Right lobe of liver (tissue), 6 donors: ENCODE results near the gene DTNB. TPM values are rescaled to one million over a fixed set of nuclear protein-coding genes. Genes with fewer than 3 reads are reported as not detected.
"Not testable (repeated sequence)": the region's sequence is repeated elsewhere in the genome, so short reads cannot be mapped to it uniquely, and the experiment has no call there.

Experiments used
- ATAC-seq, 4 donors: fragments of 200-7000 bp; cut with Tn5 transposase; one replicate each; pipeline ENCODE4 v1.9.1; 2020; ENCODE audit warnings: mild to moderate bottlenecking in 4 of 4, moderate library complexity in 4 of 4
- DNase-seq, 3 donors: peaks; one replicate each; pipeline ENCODE4 v3.0.0-alpha.2; 2020
- H3K27ac ChIP-seq, 3 donors: fragments of 200-600 bp; one replicate each; pipeline ENCODE4 v1.8.0; 2022
- H3K27me3 ChIP-seq, 2 donors: fragments of 200-600 bp; one replicate each; pipeline ENCODE4 v1.8.0; 2022
- H3K36me3 ChIP-seq, 4 donors: fragments of 200-600 bp; sonication (generic) in 1 of 4; one replicate each; pipeline versions ENCODE4 v1.5.1 to v1.8.0; 2017 to 2022; ENCODE audit warnings: control low read depth in 1 of 4
- H3K4me1 ChIP-seq, 4 donors: fragments of 200-600 bp; sonication (generic) in 1 of 4; one replicate each; pipeline versions ENCODE4 v1.5.1 to v1.8.0; 2017 to 2022; ENCODE audit warnings: control low read depth in 1 of 4
- H3K4me3 ChIP-seq, 3 donors: fragments of 200-600 bp; one replicate each; pipeline ENCODE4 v1.8.0; 2022
- H3K9me3 ChIP-seq, 4 donors: fragments of 200-600 bp; sonication (generic) in 1 of 4; one replicate each; pipeline versions ENCODE4 v1.5.1 to v1.8.0; 2017 to 2022; ENCODE audit warnings: control low read depth in 1 of 4
- POLR2A ChIP-seq: fragments of 450-650 bp; IDR thresholded peaks from one replicate; pipeline ENCODE4 v1.6.1; 2017; ENCODE audit warnings: antibody characterized with exemption, mild to moderate bottlenecking
- WGBS: methylation state at CpG from one replicate; pipeline ENCODE4 v1.1.6; 2018; ENCODE audit warnings: low coverage, low lambda C conversion rate; ENCODE audit not compliant: insufficient coverage; ENCODE audit errors: missing lambda C conversion rate; 5-methylcytosine and 5-hydroxymethylcytosine counted together
- intact Hi-C, 2 donors: fragments of 100-400 bp; cut with DNase I; formaldehyde crosslinking; loops; one replicate each; pipeline versions ENCODE4 v1.11.2 to v1.14.1; 2022
- total RNA-seq, 6 experiments: library from RNA; depleted of rRNA in 2 of 6; stranded (reverse); fragments of >200 nt in 2 of 6; fragmentation: NEBNext Ultra II Directional in 3 of 6; extraction: Animal tissue kit (Norgen Biotek cat#: 25700) in 3 of 6; gene quantifications; one replicate each; pipeline versions ENCODE4 v1.1.0 to v1.2.4, GENCODE V29; 2016 to 2023
- TF ChIP-seq, protein P1 (sequence below), 4 donors: fragments of 200-600 bp in 3 of 4; fragments of 450-650 bp in 1 of 4; IDR thresholded peaks; one replicate each; pipeline versions ENCODE4 v1.5.1 to v1.8.0; 2016 to 2022; ENCODE audit warnings: antibody characterized with exemption in 4 of 4, mild to moderate bottlenecking in 2 of 4
- donor health status: DM: no; HTN: yes; CAD: no.
- donor health status: DM: no; HTN: no; CAD: no.
- donor health status: DM: no; HTN: no; CAD: no.
- donor health status: DM: no; HTN: yes; CAD: no.
- donor health status: DM: no; HTN: yes; CAD: no.

Gene DTNB
- total RNA-seq, 6 experiments from 2014 or later = 7.0 to 10.3 (median 8.8) TPM

DNA sequence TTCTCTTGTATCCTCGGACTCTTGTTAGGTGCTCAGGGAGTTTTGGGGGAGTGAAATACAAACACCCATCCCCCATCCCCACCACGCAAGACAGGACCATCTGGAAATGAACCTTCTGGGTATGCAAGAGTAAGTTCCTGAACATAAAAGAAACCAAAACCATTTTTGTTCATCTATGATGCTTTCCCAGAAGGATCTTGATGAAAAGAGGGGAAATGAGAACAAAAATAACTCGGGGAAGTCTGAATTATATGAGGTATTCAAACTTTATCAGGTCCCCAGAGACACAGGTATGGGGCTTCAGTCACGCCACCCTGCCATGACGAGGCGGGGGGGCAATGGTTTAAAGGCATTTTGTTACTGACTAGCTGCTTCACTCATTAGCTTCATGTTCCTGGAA is 263.0 kb downstream of the DTNB start:
- intact Hi-C loops = no loop called here
- H3K27me3 ChIP-seq = no peaks in the 10 kb centered on the region
- ATAC-seq (no peak), DNase-seq (no peak)
- no peaks in the 10 kb centered on the region for H3K9me3 ChIP-seq
- WGBS = 82% methylated on average over 6 of the region's 6 CpGs
- no peak overlapping the region for H3K27ac ChIP-seq
- TF ChIP-seq POLR2A = no peak
- TF ChIP-seq, protein P1, sequence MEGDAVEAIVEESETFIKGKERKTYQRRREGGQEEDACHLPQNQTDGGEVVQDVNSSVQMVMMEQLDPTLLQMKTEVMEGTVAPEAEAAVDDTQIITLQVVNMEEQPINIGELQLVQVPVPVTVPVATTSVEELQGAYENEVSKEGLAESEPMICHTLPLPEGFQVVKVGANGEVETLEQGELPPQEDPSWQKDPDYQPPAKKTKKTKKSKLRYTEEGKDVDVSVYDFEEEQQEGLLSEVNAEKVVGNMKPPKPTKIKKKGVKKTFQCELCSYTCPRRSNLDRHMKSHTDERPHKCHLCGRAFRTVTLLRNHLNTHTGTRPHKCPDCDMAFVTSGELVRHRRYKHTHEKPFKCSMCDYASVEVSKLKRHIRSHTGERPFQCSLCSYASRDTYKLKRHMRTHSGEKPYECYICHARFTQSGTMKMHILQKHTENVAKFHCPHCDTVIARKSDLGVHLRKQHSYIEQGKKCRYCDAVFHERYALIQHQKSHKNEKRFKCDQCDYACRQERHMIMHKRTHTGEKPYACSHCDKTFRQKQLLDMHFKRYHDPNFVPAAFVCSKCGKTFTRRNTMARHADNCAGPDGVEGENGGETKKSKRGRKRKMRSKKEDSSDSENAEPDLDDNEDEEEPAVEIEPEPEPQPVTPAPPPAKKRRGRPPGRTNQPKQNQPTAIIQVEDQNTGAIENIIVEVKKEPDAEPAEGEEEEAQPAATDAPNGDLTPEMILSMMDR (IDR thresholded peaks at IDR 0.05) = no peak
- H3K36me3 ChIP-seq = no peaks in the 10 kb centered on the region
- no peak overlapping the region for H3K4me3 ChIP-seq
- H3K4me1 ChIP-seq = no peaks in the 10 kb centered on the region

DNA sequence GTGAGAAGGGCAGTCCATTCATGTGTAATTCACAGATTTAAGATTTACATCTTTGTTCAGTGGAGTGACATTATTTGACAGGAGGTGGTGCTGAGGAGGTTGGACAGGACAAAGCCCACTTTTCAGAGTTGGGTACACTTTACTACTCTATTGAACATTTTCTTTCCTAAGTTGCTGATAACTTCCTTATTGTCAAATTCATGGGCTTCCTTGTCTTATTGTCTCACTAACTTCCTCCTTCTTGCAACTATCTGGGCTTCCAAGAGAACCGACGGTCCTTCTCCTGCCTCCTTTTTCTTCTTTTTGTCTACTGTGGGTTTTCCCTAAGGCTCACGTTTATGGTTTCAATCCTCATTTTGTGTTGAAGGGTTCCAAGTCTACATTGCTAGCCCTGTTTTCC is 263.9 kb downstream of the DTNB start:
- H3K27me3 ChIP-seq = no peaks in the 10 kb centered on the region
- TF ChIP-seq, protein P1 (IDR thresholded peaks at IDR 0.05) = no peak
- TF ChIP-seq POLR2A = no peak
- H3K27ac ChIP-seq = no peak overlapping the region
- ATAC-seq (no peak), DNase-seq (no peak)
- H3K4me1 ChIP-seq = no peaks in the 10 kb centered on the region
- WGBS = 54% methylated on average over 3 of the region's 3 CpGs
- H3K9me3 ChIP-seq = no peaks in the 10 kb centered on the region
- intact Hi-C loops = no loop called here
- H3K36me3 ChIP-seq = no peaks in the 10 kb centered on the region
- no peak overlapping the region for H3K4me3 ChIP-seq

DNA sequence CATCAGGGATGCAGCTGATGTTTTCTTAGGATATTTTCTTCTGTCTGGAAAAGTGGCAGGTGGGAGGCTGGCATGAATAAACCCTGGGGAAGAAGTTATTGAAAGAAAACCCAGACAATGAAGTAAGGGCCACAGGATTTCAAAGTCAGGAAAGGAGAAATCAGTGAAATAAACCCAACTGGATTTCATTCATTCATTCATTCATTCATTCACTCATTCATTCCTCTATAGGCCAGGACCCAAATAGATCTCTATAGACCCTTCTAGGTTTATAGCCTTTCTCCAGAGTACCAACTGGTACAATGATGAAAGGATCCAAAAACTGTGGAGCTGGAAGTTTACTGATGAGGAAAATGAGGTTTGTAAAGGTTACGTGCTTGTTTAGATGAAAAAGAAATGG is 264.3 kb downstream of the DTNB start:
- TF ChIP-seq POLR2A = no peak
- TF ChIP-seq, protein P1 (IDR thresholded peaks at IDR 0.05) = no peak
- H3K36me3 ChIP-seq = no peaks in the 10 kb centered on the region
- intact Hi-C loops = no loop called here

DNA sequence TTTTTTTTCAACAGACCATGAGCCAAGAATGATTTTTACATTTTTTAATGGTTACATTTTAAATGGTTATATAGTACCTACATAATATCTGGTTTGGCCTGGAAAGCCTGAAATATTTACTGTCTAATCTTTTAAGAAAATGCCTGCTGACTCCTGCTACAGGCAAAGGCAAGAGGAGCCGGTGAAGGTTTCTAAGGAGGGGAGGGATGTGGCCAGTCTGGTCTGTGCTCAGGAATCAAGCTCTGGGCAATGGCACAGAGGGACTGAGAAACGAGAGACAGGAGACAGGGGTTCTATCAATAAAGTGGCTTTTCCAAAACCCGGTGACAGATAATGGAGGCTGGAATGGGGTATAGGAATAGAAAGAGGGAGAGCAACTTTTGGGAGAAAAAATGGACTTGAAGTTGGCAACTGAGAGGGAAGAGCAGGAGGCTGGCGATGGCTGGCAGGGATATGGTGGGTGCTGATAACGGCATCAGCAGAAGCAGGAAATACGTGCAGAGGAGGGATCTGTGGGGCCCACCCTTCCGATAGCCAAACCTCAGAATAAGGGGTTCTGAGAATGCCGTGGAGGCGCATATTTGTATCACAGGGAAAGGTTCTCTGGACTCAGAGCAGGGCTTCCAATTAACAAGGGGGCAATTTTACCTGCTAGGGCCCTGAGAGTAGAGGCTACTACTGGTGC is 267.6 kb downstream of the DTNB start:
- Histone ChIP-seq H3K27me3 (no peaks in the 10 kb centered on the region), H3K4me1 (no peaks in the 10 kb centered on the region), H3K36me3 (no peaks in the 10 kb centered on the region), H3K9me3 (no peaks in the 10 kb centered on the region), H3K4me3 (no peak overlapping the region), H3K27ac (no peak overlapping the region)
- intact Hi-C loops = no loop called here
- no peak for ATAC-seq
- TF ChIP-seq POLR2A = no peak
- TF ChIP-seq, protein P1 (IDR thresholded peaks at IDR 0.05) = no peak
- no peak for DNase-seq
- whole genome bisulfite sequencing = 77% methylated on average over 8 of the region's 9 CpGs

More for the DNA sequence above, 264.3 kb downstream of the DTNB start:
- no peak overlapping the region for H3K4me3 ChIP-seq
- no peak for DNase-seq
- no peak for ATAC-seq
- WGBS = 100% methylated on average over 1 of the region's 1 CpG
- H3K27me3 ChIP-seq = no peaks in the 10 kb centered on the region
- no peaks in the 10 kb centered on the region for H3K4me1 ChIP-seq
- H3K9me3 ChIP-seq = no peaks in the 10 kb centered on the region
- H3K27ac ChIP-seq = no peak overlapping the region

DNA sequence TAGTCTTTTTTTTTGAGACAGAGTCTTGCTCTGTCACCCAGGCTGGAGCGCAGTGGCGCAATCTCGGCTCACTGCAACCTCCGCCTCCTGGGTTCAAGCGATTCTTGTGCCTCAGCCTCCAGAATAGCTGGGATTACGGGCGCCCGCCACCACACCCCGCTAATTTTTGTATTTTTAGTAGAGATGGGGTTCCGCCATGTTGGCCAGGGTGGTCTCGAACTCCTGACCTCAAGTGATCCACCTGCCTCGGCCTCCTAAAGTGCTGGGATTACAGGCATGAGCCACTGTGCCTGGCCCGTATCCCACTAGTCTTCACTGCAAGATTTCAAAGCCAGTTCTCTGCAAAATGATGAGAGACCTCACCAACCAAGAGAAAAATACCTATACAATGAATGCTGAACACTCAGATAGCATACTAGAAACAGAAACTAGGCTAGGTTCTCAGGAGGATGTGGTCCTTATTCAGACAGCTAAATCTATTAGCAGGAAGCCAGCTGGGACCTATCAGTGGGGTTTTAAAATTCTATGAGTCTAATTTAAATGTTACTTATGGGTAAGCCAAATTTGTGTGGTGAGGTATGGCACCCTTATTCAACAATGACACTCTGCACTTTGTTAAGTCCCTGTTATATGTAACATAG is 270.1 kb downstream of the DTNB start:
- H3K9me3 ChIP-seq, H3K36me3 ChIP-seq, H3K27ac ChIP-seq, DNase-seq, H3K4me1 ChIP-seq, ATAC-seq, intact Hi-C loops, H3K27me3 ChIP-seq, H3K4me3 ChIP-seq: not testable (repeated sequence)
- WGBS = 84% methylated on average over 8 of the region's 13 CpGs
